C4-2B (cell line): ENCODE measurements around the gene PGBD5.

ENCODE experiments used
- H3K27ac ChIP-seq: fragments of 450-650 bp; 2 replicates; pipeline ENCODE4 v1.5.1; 2017
- CTCF ChIP-seq: fragments of 450-650 bp; conservative IDR thresholded peaks from 2 replicates; pipeline ENCODE4 v1.5.1; 2017; ENCODE audit warnings: mild to moderate bottlenecking
- ZFX ChIP-seq: fragments of 450-650 bp; IDR thresholded peaks from 2 replicates; pipeline ENCODE4 v1.6.1; 2017

Gene PGBD5

GRCh38 chr1:230295367-230295766 lies 130.8 kb downstream of the PGBD5 start:
- TF ChIP-seq CTCF (no peak), ZFX (no peak)
- H3K27ac ChIP-seq = no peak overlapping the region

DNA sequence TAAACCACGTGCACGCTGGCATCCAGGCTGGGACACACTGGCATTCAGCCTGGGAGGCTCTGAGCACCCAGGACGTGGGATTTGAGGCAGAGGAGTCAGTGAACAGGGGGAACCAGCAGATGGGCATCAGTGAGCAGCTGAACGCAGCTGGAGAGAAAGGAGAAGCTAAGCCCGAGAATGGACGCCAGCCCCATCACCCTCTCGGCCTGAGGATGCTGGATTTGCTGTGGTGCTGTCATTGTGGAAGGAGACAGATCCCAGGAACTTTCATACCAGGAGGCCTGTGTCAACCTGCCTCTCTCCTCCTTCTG lies 132.8 kb downstream of the PGBD5 start:
- no peak for TF ChIP-seq CTCF
- no peak for TF ChIP-seq ZFX
- H3K27ac ChIP-seq = no peak overlapping the region

- TF ChIP-seq CTCF (no peak), ZFX (no peak)
- H3K27ac ChIP-seq = no peak overlapping the region
Observed at GRCh38 chr1:230292689-230293389, 133.3 kb downstream of the PGBD5 start.

DNA sequence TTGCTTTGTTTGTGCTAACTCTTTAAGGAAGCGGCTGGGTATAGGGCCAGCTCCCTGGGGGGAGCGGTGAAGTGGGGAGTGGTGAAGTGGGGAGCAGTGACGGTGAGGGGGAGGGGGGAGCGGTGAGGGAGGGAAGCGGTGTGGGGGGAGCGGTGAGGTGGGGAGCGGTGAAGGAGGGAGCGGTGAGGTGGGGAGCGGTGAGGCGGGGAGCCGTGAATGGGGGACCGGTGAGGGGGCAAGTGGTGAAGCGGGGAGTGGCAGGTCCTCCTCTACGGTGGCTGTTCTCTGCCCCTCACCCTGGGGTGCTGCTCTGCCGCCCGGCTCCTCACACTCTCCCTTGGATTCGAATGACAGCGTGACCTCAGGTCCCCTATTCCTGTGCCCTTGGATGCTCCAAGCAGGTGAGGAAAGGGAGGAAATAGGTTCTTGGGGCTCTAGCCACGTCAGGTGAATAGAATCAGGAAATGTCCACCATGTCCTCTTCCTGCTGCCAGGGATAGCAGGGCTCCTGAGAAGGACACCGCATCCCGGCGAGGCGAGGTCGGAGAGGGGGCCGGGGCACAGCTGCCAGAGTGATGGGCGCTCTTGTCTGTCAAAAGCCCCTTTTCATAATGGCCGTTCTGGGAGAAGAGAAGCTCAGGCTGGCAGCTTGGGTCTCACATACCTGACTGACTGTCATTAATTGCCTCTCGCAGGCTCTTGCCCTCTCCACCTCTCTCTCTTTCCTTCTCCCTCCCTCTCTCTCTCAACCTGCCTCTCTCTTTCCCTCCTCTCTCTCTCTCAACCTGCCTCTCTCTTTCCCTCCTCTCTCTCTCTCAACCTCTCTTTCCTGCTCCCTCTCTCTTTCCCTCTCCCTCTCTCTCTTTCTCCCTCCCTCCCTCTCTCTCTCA lies 134.2 kb downstream of the PGBD5 start:
- H3K27ac ChIP-seq = no peak overlapping the region
- TF ChIP-seq ZFX = no peak

GRCh38 chr1:230289350-230289644 lies 136.8 kb downstream of the PGBD5 start:
- no peak overlapping the region for H3K27ac ChIP-seq
- TF ChIP-seq CTCF = no peak
- no peak for TF ChIP-seq ZFX

DNA sequence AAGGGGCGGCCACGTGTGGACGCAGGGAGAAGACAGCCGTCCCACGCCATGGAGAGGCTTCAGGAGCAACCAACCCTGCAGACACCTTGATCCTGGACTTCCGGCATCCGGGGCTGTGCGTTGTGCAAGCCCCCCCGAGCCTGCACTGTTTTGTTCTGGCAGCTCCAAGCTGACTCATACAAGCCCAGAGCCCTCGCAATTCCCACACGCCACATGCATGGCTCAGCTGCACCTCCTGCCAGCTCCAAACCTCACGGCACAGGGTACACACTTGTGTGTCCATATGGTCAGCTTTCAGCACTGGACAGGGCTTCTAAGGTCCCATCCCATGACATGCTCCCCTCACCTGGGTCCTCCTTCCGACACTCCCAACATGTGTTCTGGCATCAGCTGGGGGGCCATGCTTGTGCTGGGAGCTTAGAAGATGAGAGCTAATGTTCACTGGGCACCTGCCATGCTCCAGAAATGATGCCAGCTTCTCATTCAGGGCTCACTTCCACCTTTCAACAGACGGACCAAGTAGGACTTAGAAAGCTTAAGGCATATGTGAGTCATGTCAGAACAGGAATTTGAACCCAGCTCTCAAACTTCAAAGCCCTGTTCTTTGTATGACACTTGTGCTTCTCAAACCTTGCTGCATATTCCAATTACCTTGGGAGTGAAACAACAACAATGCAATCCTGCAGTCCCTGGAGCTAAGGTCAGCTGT lies 137.3 kb downstream of the PGBD5 start:
- TF ChIP-seq CTCF (no peak), ZFX (no peak)
- H3K27ac ChIP-seq = no peak overlapping the region

GRCh38 chr1:230287674-230288315 lies 138.3 kb downstream of the PGBD5 start:
- H3K27ac ChIP-seq = no peak overlapping the region
- TF ChIP-seq CTCF (no peak), ZFX (no peak)
